ENCODE data around the gene ITGA2B. TPM values are rescaled to one million over a fixed set of nuclear protein-coding genes. Genes with fewer than 3 reads are reported as not detected.
A peak's percentile ranks its signal among the peaks of the same experiment; 100 is the strongest.

ITGA2B gene
- total RNA-seq, 1 experiment from 2014 or later: 0.62 TPM

- H3K4me1 ChIP-seq (ENCODE audit: insufficient read depth, low read length, poor library complexity, severe bottlenecking): no peaks in the 10 kb centered on the region
- peak overlapping the region; percentile 67 for H3K4me3 ChIP-seq (ENCODE audit: low read depth, low read length, poor library complexity, severe bottlenecking)
- CTCF ChIA-PET: no interaction called here
- intact Hi-C loops (cut with micrococcal nuclease; ENCODE audit: unreplicated experiment): no loop called here
- H3K27ac ChIP-seq (ENCODE audit: low read depth, low read length, poor library complexity, severe bottlenecking): peak overlapping the region; percentile 75
- DNase-seq (ENCODE audit: low spot score): no peak
- no TSS peak for BruUV-seq (replicated peaks)
- POLR2A ChIA-PET (ENCODE audit: low non-redundant PET): no interaction called here
- H3K36me3 ChIP-seq (ENCODE audit: insufficient read depth, low read length, poor library complexity, severe bottlenecking): no peaks in the 10 kb centered on the region
- TF ChIP-seq CTCF (conservative IDR thresholded peaks at IDR 0.05; ENCODE audit: low read depth, low read length) (no peak), EZH2 (IDR thresholded peaks at IDR 0.05; ENCODE audit: borderline replicate concordance, low read depth, low read length, poor library complexity, severe bottlenecking) (no peak)
- H3K27me3 ChIP-seq (replicated peaks; ENCODE audit: insufficient read depth, low read depth, low read length, poor library complexity): no peaks in the 10 kb centered on the region
- H3K9me3 ChIP-seq (ENCODE audit: low read depth, low read length, poor library complexity, severe bottlenecking): no peaks in the 10 kb centered on the region
These were observed 65.3 kb downstream of the ITGA2B start for GRCh38 chr17:44324092-44324570.

- CTCF ChIA-PET: no interaction called here
- TF ChIP-seq CTCF (conservative IDR thresholded peaks at IDR 0.05; ENCODE audit: low read depth, low read length) (no peak), EZH2 (IDR thresholded peaks at IDR 0.05; ENCODE audit: borderline replicate concordance, low read depth, low read length, poor library complexity, severe bottlenecking) (no peak)
- BruUV-seq (replicated peaks): no TSS peak
These were observed 65.9 kb downstream of the ITGA2B start for GRCh38 chr17:44323359-44324091.

GRCh38 chr17:44322236-44322895, 67.1 kb downstream of the ITGA2B start:
- DNase-seq (ENCODE audit: low spot score): no peak
- POLR2A ChIA-PET (ENCODE audit: low non-redundant PET): no interaction called here
- no peaks in the 10 kb centered on the region for H3K9me3 ChIP-seq (ENCODE audit: low read depth, low read length, poor library complexity, severe bottlenecking)
- H3K36me3 ChIP-seq (ENCODE audit: insufficient read depth, low read length, poor library complexity, severe bottlenecking): no peaks in the 10 kb centered on the region
- H3K4me1 ChIP-seq (ENCODE audit: insufficient read depth, low read length, poor library complexity, severe bottlenecking): no peaks in the 10 kb centered on the region
- CTCF ChIA-PET: no interaction called here
- intact Hi-C loops (cut with micrococcal nuclease; ENCODE audit: unreplicated experiment): no loop called here
- H3K27me3 ChIP-seq (replicated peaks; ENCODE audit: insufficient read depth, low read depth, low read length, poor library complexity): no peaks in the 10 kb centered on the region
- no peak overlapping the region for H3K4me3 ChIP-seq (ENCODE audit: low read depth, low read length, poor library complexity, severe bottlenecking)
- no peak overlapping the region for H3K27ac ChIP-seq (ENCODE audit: low read depth, low read length, poor library complexity, severe bottlenecking)
- no peak for TF ChIP-seq EZH2 (IDR thresholded peaks at IDR 0.05; ENCODE audit: borderline replicate concordance, low read depth, low read length, poor library complexity, severe bottlenecking)
- TF ChIP-seq CTCF (conservative IDR thresholded peaks at IDR 0.05; ENCODE audit: low read depth, low read length): no peak
- no TSS peak for BruUV-seq (replicated peaks)

More at GRCh38 chr17:44323359-44324091, 65.9 kb downstream of the ITGA2B start:
- POLR2A ChIA-PET (ENCODE audit: low non-redundant PET): no interaction called here
- H3K27me3 ChIP-seq (replicated peaks; ENCODE audit: insufficient read depth, low read depth, low read length, poor library complexity): no peaks in the 10 kb centered on the region
- H3K4me3 ChIP-seq (ENCODE audit: low read depth, low read length, poor library complexity, severe bottlenecking): peak overlapping the region; percentile 67
- peak overlapping the region; percentile 75 for H3K27ac ChIP-seq (ENCODE audit: low read depth, low read length, poor library complexity, severe bottlenecking)
- H3K4me1 ChIP-seq (ENCODE audit: insufficient read depth, low read length, poor library complexity, severe bottlenecking): no peaks in the 10 kb centered on the region
- no peaks in the 10 kb centered on the region for H3K9me3 ChIP-seq (ENCODE audit: low read depth, low read length, poor library complexity, severe bottlenecking)
- intact Hi-C loops (cut with micrococcal nuclease; ENCODE audit: unreplicated experiment): no loop called here
- no peaks in the 10 kb centered on the region for H3K36me3 ChIP-seq (ENCODE audit: insufficient read depth, low read length, poor library complexity, severe bottlenecking)
- no peak for DNase-seq (ENCODE audit: low spot score)

Other genes with a start within 250 kb of the ITGA2B start
- 13.5 and 14.7 TPM in 2 replicates for gene HROB, start 247.7 kb downstream of the ITGA2B start, total RNA-seq (2021)
- 0.17 TPM in 1 of 2 replicates, not detected in the other for gene ASB16, start 218.9 kb downstream of the ITGA2B start, total RNA-seq (2021)
- 13.0 and 13.3 TPM in 2 replicates for gene TMUB2, start 202.7 kb downstream of the ITGA2B start, total RNA-seq (2021)
- 36.9 and 44.5 TPM in 2 replicates for gene ATXN7L3, start 189.8 kb downstream of the ITGA2B start, total RNA-seq (2021)
- 101 and 114 TPM in 2 replicates for gene UBTF, start 170.0 kb downstream of the ITGA2B start, total RNA-seq (2021)
- gene SLC4A1, start 121.5 kb downstream of the ITGA2B start, total RNA-seq (2021): not detected in 2 replicates
- 0.56 and 1.2 TPM in 2 replicates for gene RUNDC3A, start 81.0 kb downstream of the ITGA2B start, total RNA-seq (2021)
- gene SLC25A39, start 64.8 kb downstream of the ITGA2B start, total RNA-seq (2021): 75.5 and 83.5 TPM in 2 replicates
- 50.4 and 52.0 TPM in 2 replicates for gene GRN, start 44.3 kb downstream of the ITGA2B start, total RNA-seq (2021)
- 12.8 and 14.9 TPM in 2 replicates for gene FAM171A2, start 25.8 kb downstream of the ITGA2B start, total RNA-seq (2021)
- 32.9 and 33.8 TPM in 2 replicates for gene GPATCH8, start 113.8 kb upstream of the ITGA2B start, total RNA-seq (2021)
- gene FZD2, start 167.8 kb upstream of the ITGA2B start, total RNA-seq (2021): 23.5 and 23.7 TPM in 2 replicates

All from A673 (cell line).